ENCODE measurements around the gene NOB1. TPM values are rescaled to one million over a fixed set of nuclear protein-coding genes. Genes with fewer than 3 reads are reported as not detected.

The NOB1 gene
- total and polyA plus RNA-seq, 2 experiments from 2014 or later, result 41.4 to 56.6 TPM

GRCh38 chr16:69725480-69726312 lies 29.0 kb downstream of the NOB1 start:
- no peaks in the 10 kb centered on the region; the same call in 2 of the 3 replicates for H3K36me3 Mint-ChIP-seq (ENCODE audit: low read depth)

More at GRCh38 chr16:69725480-69726312, 29.0 kb downstream of the NOB1 start:
- Histone ChIP-seq H3K36me3 (ENCODE audit: insufficient read depth) (no peaks in the 10 kb centered on the region; the same call in 1 of the 2 replicates), H3K4me1 (ENCODE audit: insufficient read depth) (peaks cover 32% of the 10 kb centered on the region), H3K79me2 (replicated peaks; ENCODE audit: insufficient read depth) (peaks cover 38% of the 10 kb centered on the region), H3K27ac (ENCODE audit: low read depth) (peak overlapping the region; percentile 99), H3K9me2 (ENCODE audit: insufficient read depth) (no peaks in the 10 kb centered on the region), H3F3A (replicated peaks; ENCODE audit: low read depth) (peaks cover 28% of the 10 kb centered on the region; the same call in 1 of the 2 replicates), H4K20me1 (replicated peaks; ENCODE audit: insufficient read depth) (no peaks in the 10 kb centered on the region), H3K4me2 (peak overlapping the region; percentile 96), H2AFZ (peak overlapping the region; percentile 77; the same call in 1 of the 2 replicates), H3K4me3 (peak overlapping the region; percentile 62), H3K27me3 (ENCODE audit: insufficient read depth) (no peaks in the 10 kb centered on the region)
- peaks cover 34% of the 10 kb centered on the region for H3K4me1 Mint-ChIP-seq
- peak overlapping the region; percentile 83 for H3K4me3 Mint-ChIP-seq
- no peaks in the 10 kb centered on the region for H3K9me3 Mint-ChIP-seq
- no peak for ATAC-seq
- TF ChIP-seq JUNB (IDR thresholded peaks at IDR 0.05; ENCODE audit: unreplicated experiment) (no peak), CREB1 (CRISPR knock-in tag; IDR thresholded peaks at IDR 0.05; ENCODE audit: low read depth) (no peak), EZH2 (IDR thresholded peaks at IDR 0.05; ENCODE audit: low read depth, unreplicated experiment) (no peak), CTCF (conservative IDR thresholded peaks at IDR 0.05; ENCODE audit: low read depth in 2 of 2) (no peak), EZH2phosphoT487 (IDR thresholded peaks at IDR 0.05; ENCODE audit: unreplicated experiment) (no peak), NANOG (IDR thresholded peaks at IDR 0.05; ENCODE audit: borderline replicate concordance) (no peak), STAT1 (IDR thresholded peaks at IDR 0.05; ENCODE audit: unreplicated experiment) (no peak), POLR2AphosphoS5 (IDR thresholded peaks at IDR 0.05; ENCODE audit: low read depth) (no peak), ZNF331 (CRISPR knock-in tag; IDR thresholded peaks at IDR 0.05; ENCODE audit: low read depth) (no peak), ZNF114 (CRISPR knock-in tag; IDR thresholded peaks at IDR 0.05) (no peak), ETS1 (IDR thresholded peaks at IDR 0.05) (no peak)
- TF ChIP-seq, protein P1, sequence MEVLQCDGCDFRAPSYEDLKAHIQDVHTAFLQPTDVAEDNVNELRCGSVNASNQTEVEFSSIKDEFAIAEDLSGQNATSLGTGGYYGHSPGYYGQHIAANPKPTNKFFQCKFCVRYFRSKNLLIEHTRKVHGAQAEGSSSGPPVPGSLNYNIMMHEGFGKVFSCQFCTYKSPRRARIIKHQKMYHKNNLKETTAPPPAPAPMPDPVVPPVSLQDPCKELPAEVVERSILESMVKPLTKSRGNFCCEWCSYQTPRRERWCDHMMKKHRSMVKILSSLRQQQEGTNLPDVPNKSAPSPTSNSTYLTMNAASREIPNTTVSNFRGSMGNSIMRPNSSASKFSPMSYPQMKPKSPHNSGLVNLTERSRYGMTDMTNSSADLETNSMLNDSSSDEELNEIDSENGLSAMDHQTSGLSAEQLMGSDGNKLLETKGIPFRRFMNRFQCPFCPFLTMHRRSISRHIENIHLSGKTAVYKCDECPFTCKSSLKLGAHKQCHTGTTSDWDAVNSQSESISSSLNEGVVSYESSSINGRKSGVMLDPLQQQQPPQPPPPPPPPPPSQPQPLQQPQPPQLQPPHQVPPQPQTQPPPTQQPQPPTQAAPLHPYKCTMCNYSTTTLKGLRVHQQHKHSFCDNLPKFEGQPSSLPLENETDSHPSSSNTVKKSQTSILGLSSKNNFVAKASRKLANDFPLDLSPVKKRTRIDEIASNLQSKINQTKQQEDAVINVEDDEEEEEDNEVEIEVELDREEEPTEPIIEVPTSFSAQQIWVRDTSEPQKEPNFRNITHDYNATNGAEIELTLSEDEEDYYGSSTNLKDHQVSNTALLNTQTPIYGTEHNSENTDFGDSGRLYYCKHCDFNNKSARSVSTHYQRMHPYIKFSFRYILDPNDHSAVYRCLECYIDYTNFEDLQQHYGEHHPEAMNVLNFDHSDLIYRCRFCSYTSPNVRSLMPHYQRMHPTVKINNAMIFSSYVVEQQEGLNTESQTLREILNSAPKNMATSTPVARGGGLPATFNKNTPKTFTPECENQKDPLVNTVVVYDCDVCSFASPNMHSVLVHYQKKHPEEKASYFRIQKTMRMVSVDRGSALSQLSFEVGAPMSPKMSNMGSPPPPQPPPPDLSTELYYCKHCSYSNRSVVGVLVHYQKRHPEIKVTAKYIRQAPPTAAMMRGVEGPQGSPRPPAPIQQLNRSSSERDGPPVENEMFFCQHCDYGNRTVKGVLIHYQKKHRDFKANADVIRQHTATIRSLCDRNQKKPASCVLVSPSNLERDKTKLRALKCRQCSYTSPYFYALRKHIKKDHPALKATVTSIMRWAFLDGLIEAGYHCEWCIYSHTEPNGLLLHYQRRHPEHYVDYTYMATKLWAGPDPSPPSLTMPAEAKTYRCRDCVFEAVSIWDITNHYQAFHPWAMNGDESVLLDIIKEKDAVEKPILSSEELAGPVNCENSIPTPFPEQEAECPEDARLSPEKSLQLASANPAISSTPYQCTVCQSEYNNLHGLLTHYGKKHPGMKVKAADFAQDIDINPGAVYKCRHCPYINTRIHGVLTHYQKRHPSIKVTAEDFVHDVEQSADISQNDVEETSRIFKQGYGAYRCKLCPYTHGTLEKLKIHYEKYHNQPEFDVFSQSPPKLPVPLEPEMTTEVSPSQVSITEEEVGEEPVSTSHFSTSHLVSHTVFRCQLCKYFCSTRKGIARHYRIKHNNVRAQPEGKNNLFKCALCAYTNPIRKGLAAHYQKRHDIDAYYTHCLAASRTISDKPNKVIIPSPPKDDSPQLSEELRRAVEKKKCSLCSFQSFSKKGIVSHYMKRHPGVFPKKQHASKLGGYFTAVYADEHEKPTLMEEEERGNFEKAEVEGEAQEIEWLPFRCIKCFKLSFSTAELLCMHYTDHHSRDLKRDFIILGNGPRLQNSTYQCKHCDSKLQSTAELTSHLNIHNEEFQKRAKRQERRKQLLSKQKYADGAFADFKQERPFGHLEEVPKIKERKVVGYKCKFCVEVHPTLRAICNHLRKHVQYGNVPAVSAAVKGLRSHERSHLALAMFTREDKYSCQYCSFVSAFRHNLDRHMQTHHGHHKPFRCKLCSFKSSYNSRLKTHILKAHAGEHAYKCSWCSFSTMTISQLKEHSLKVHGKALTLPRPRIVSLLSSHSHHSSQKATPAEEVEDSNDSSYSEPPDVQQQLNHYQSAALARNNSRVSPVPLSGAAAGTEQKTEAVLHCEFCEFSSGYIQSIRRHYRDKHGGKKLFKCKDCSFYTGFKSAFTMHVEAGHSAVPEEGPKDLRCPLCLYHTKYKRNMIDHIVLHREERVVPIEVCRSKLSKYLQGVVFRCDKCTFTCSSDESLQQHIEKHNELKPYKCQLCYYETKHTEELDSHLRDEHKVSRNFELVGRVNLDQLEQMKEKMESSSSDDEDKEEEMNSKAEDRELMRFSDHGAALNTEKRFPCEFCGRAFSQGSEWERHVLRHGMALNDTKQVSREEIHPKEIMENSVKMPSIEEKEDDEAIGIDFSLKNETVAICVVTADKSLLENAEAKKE (CRISPR knock-in tag; IDR thresholded peaks at IDR 0.05), result no peak
- TF ChIP-seq, protein P2, sequence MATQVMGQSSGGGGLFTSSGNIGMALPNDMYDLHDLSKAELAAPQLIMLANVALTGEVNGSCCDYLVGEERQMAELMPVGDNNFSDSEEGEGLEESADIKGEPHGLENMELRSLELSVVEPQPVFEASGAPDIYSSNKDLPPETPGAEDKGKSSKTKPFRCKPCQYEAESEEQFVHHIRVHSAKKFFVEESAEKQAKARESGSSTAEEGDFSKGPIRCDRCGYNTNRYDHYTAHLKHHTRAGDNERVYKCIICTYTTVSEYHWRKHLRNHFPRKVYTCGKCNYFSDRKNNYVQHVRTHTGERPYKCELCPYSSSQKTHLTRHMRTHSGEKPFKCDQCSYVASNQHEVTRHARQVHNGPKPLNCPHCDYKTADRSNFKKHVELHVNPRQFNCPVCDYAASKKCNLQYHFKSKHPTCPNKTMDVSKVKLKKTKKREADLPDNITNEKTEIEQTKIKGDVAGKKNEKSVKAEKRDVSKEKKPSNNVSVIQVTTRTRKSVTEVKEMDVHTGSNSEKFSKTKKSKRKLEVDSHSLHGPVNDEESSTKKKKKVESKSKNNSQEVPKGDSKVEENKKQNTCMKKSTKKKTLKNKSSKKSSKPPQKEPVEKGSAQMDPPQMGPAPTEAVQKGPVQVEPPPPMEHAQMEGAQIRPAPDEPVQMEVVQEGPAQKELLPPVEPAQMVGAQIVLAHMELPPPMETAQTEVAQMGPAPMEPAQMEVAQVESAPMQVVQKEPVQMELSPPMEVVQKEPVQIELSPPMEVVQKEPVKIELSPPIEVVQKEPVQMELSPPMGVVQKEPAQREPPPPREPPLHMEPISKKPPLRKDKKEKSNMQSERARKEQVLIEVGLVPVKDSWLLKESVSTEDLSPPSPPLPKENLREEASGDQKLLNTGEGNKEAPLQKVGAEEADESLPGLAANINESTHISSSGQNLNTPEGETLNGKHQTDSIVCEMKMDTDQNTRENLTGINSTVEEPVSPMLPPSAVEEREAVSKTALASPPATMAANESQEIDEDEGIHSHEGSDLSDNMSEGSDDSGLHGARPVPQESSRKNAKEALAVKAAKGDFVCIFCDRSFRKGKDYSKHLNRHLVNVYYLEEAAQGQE (IDR thresholded peaks at IDR 0.05; ENCODE audit: unreplicated experiment), result no peak
- H3K27me3 Mint-ChIP-seq (ENCODE audit: insufficient read depth, low read depth, poor library complexity), result peaks cover 20% of the 10 kb centered on the region
- peak overlapping the region; percentile 100 for H3K27ac Mint-ChIP-seq
- no peak for DNase-seq (ENCODE audit: low spot score)
